ENCODE data around the gene TMEM51.

The TMEM51 gene

DNA sequence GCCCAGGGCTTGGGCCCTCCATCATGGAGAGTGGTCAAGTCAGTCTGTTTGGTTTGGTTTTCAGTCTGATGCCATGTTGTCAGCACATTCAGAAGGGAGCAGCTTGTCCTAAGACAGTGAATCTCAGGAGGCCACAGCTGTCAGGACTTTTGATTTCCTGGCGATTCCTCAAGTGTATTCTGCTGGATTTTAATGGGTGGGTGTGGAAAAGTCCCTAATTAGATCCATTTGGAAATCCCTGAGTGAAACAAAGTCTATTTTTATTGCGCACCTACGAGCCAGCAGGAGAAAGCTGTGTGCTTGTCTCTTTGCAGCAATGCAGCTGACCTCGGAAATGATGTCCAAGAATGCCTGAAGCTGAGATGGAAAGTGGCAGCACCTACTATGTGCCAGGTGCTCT, 71.9 kb downstream of the TMEM51 start:
- DNase-seq (ENCODE audit: low spot score), result no peak
- in situ Hi-C loops (cut with MboI; ENCODE audit: low pct_unique_long_range_greater_than_20kb, low sequenced_read_pairs, unreplicated experiment), result no loop called here
- TF ChIP-seq, protein P1, sequence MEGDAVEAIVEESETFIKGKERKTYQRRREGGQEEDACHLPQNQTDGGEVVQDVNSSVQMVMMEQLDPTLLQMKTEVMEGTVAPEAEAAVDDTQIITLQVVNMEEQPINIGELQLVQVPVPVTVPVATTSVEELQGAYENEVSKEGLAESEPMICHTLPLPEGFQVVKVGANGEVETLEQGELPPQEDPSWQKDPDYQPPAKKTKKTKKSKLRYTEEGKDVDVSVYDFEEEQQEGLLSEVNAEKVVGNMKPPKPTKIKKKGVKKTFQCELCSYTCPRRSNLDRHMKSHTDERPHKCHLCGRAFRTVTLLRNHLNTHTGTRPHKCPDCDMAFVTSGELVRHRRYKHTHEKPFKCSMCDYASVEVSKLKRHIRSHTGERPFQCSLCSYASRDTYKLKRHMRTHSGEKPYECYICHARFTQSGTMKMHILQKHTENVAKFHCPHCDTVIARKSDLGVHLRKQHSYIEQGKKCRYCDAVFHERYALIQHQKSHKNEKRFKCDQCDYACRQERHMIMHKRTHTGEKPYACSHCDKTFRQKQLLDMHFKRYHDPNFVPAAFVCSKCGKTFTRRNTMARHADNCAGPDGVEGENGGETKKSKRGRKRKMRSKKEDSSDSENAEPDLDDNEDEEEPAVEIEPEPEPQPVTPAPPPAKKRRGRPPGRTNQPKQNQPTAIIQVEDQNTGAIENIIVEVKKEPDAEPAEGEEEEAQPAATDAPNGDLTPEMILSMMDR (IDR thresholded peaks at IDR 0.05; ENCODE audit: extremely low read depth, insufficient read depth, missing control alignments), result no peak

DNA sequence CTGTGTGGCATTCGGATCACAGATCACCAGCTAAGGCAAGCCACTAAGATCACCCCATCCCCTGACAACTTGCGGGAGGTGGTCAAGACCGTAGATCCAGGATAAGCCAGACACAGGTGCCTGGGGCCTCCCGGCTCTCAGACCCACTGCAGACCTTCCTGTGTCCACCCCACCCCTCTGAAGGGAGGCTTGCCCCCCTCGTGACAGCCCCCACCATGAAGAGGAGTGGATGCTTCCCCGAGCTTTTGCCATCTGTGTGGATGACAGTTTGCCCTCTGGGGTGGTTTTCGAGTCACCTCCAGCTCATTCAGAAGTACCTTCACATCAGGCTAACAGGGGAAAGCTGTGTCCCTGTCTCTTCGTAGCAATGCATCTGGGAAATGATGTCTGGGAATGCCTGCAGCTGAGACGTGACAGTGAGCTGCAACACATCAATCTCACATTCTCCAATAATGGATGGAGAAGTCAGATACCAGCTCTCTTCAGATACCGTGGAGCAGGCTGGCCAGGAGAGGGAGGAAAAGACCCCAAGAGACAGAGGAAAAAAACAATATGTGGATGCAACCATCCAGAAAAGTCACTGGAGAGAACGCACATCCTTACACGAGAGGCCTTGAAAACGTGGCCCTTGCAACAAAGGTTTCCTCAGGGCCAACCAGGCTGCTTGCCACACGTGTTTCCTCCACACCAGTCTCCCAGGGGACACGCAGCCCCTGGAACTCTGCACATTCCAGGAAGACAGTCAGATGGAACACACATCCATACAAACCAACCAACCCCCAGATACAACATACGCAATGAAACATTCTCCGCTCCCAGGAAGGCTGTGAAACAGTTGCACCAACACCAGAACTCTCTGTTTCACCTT, 73.1 kb downstream of the TMEM51 start:
- TF ChIP-seq, protein P1 (IDR thresholded peaks at IDR 0.05; ENCODE audit: extremely low read depth, insufficient read depth, missing control alignments), result no peak
- no peak for DNase-seq (ENCODE audit: low spot score)
- in situ Hi-C loops (cut with MboI; ENCODE audit: low pct_unique_long_range_greater_than_20kb, low sequenced_read_pairs, unreplicated experiment), result no loop called here

GRCh38 chr1:15229707-15230131, 76.2 kb downstream of the TMEM51 start:
- in situ Hi-C loops (cut with MboI; ENCODE audit: low pct_unique_long_range_greater_than_20kb, low sequenced_read_pairs, unreplicated experiment), result no loop called here
- DNase-seq (ENCODE audit: low spot score), result no peak
- TF ChIP-seq, protein P1 (IDR thresholded peaks at IDR 0.05; ENCODE audit: extremely low read depth, insufficient read depth, missing control alignments), result no peak

DNA sequence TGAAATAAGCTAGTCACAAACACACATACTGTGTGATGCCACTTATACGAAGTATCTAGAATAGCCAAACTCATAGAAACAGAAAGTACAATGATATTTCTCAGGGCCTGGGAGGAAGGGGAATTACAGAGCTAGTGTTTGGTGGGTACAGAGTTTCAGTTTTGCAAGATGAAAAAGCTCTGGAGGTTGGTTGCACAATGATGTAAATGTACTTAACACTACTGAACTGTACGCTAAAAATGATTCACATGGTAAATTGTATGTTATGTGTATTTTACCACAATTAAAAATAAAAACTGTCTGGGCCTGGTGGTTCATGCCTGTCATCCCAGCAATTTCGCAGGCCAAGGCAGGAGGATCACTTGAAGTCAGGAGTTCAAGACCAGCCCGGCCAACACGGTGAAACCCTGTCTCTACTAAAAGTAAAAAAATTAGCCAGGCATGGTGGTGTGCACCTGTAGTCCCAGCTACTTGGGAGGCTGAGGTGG, 78.2 kb downstream of the TMEM51 start:
- TF ChIP-seq, protein P1 (IDR thresholded peaks at IDR 0.05; ENCODE audit: extremely low read depth, insufficient read depth, missing control alignments), result no peak

DNA sequence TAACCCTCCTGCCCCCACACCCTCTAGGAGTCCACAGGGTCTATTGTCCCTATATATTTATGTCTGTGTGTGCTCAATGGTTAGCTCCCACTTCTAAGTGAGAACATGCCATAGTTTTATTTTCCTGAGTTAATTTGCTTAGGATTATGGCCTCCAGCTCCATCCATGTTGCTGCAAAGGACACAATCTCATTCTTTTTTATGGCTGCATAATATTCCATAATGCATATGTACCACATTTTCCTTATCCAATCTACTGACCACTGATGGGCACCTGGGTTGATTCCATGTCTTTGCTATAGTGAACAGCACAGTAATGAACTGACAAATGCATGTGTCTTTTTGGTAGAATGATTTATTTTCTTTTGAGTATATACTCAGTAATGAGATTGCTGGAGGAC, 80.1 kb downstream of the TMEM51 start:
- no peak for DNase-seq (ENCODE audit: low spot score)
- TF ChIP-seq, protein P1 (IDR thresholded peaks at IDR 0.05; ENCODE audit: extremely low read depth, insufficient read depth, missing control alignments), result no peak
- in situ Hi-C loops (cut with MboI; ENCODE audit: low pct_unique_long_range_greater_than_20kb, low sequenced_read_pairs, unreplicated experiment), result no loop called here

More for the DNA sequence above, 78.2 kb downstream of the TMEM51 start:
- in situ Hi-C loops (cut with MboI; ENCODE audit: low pct_unique_long_range_greater_than_20kb, low sequenced_read_pairs, unreplicated experiment), result no loop called here
- DNase-seq (ENCODE audit: low spot score), result peak; percentile 58

GRCh38 chr1:15236321-15236721, 82.8 kb downstream of the TMEM51 start:
- no peak for DNase-seq (ENCODE audit: low spot score)
- in situ Hi-C loops (cut with MboI; ENCODE audit: low pct_unique_long_range_greater_than_20kb, low sequenced_read_pairs, unreplicated experiment), result no loop called here

More at GRCh38 chr1:15236321-15236721, 82.8 kb downstream of the TMEM51 start:
- TF ChIP-seq, protein P1 (IDR thresholded peaks at IDR 0.05; ENCODE audit: extremely low read depth, insufficient read depth, missing control alignments), result no peak

Data from GM13977 (cell line).